K562 (cell line): ENCODE data around the gene B4GALNT2. TPM values are rescaled to one million over a fixed set of nuclear protein-coding genes. Genes with fewer than 3 reads are reported as not detected.
A peak's percentile ranks its signal among the peaks of the same experiment; 100 is the strongest.

Source experiments
- ATAC-seq: fragments of 200-7000 bp; cut with Tn5 transposase; 3 replicates; pipeline ENCODE4 v1.9.1; 2020; ENCODE audit warnings: moderate library complexity
- Bru-seq: library from RNA; stranded (reverse); fragments of 400-500 nt; gene quantifications from one replicate; lab custom pipeline; 2021; lab: Mats Ljungman, UMichigan
- BruChase-seq, 2 experiments: library from RNA; stranded (reverse); fragments of 400-500 nt; gene quantifications; one replicate each; lab custom pipeline; 2021; lab: Mats Ljungman, UMichigan
- BruUV-seq: library from RNA; stranded (reverse); fragments of 400-500 nt; replicated peaks from 2 replicates; lab custom pipeline; 2021; lab: Mats Ljungman, UMichigan
- CTCF ChIA-PET: fragments of 300-600 bp; formaldehyde crosslinking; extraction: SDS; loops from one replicate; lab custom pipeline; 2021; ENCODE audit warnings: low intra/inter-chr PET ratio; lab: Yijun Ruan, JAX
- POLR2A ChIA-PET: fragments of 300-600, 350-650 bp; sonication (Branson Sonifier 250); formaldehyde crosslinking; extraction: SDS; loops from one replicate; lab custom pipeline; 2021; ENCODE audit warnings: antibody characterized with exemption, inconsistent platforms; lab: Yijun Ruan, JAX
- DNase-seq, 4 experiments: peaks; one replicate each; pipeline versions ENCODE4 v3.0.0 to v3.0.0-alpha.2; 2011 to 2018; ENCODE audit warnings: low spot score in 3 of 4, mixed read lengths in 3 of 4; ENCODE audit errors: extremely low read depth in 1 of 4
- FAIRE-seq: peaks from 2 replicates; lab custom pipeline; 2011; peaks lifted over from hg19 to GRCh38; lab: Jason Lieb, UNC
- H2AFZ ChIP-seq: 2 replicates; pipeline ENCODE4 v1.6.0; 2011; ENCODE audit warnings: low read depth, low read length, control low read depth, inconsistent platforms
- H3K27ac ChIP-seq: fragments of 200-600 bp; 3 replicates; pipeline ENCODE4 v1.8.0; 2011; ENCODE audit warnings: low read depth, mild to moderate bottlenecking, control low read depth, inconsistent platforms, low read length, moderate library complexity, mixed read lengths; ENCODE audit errors: extremely low read depth
- H3K27me3 ChIP-seq, 2 experiments: fragments of 300-600 bp in 1 of 2; 2 replicates in 1 of 2; 3 replicates in 1 of 2; pipeline versions ENCODE4 v1.6.0 to v1.8.0; 2011; ENCODE audit warnings: inconsistent platforms in 2 of 2, low read length in 2 of 2, mild to moderate bottlenecking in 1 of 2, mixed read lengths in 1 of 2, moderate library complexity in 1 of 2; ENCODE audit not compliant: control insufficient read depth in 2 of 2, insufficient read depth in 2 of 2
- H3K36me3 ChIP-seq: fragments of 300-600 bp; 3 replicates; pipeline ENCODE4 v1.8.0; 2011; ENCODE audit warnings: mild to moderate bottlenecking, low read length, inconsistent platforms; ENCODE audit not compliant: control insufficient read depth, insufficient read depth
- H3K4me1 ChIP-seq, 2 experiments: fragments of 200-600 bp in 1 of 2; replicated peaks in 1 of 2; 2 replicates in 1 of 2; 3 replicates in 1 of 2; pipeline versions ENCODE4 v1.5.1 to v1.8.0; 2011; ENCODE audit warnings: inconsistent platforms in 2 of 2, low read length in 2 of 2, mild to moderate bottlenecking in 1 of 2, mixed read lengths in 1 of 2, moderate library complexity in 1 of 2; ENCODE audit not compliant: control insufficient read depth in 2 of 2, insufficient read depth in 2 of 2
- H3K4me2 ChIP-seq: 2 replicates; pipeline ENCODE4 v1.6.1; 2011; ENCODE audit warnings: low read length, control low read depth, inconsistent platforms, mixed read lengths; ENCODE audit not compliant: insufficient read depth
- H3K4me3 ChIP-seq: fragments of 200-600 bp; sonication (generic), shearing (Covaris generic); 2 replicates; pipeline ENCODE4 v1.5.1; 2016; ENCODE audit warnings: control low read depth, inconsistent platforms
- H3K79me2 ChIP-seq: fragments of 200-600 bp; 3 replicates; pipeline ENCODE4 v1.8.0; 2011; ENCODE audit warnings: low read length, inconsistent platforms; ENCODE audit not compliant: control insufficient read depth, insufficient read depth
- H3K9ac ChIP-seq, 2 experiments: 2 replicates each; pipeline versions ENCODE4 v1.6.0 to v1.6.1; 2011; ENCODE audit warnings: low read depth in 2 of 2, low read length in 2 of 2, control low read depth in 1 of 2, inconsistent platforms in 1 of 2, mild to moderate bottlenecking in 1 of 2, mixed read lengths in 1 of 2; ENCODE audit not compliant: insufficient read depth in 1 of 2
- H3K9me1 ChIP-seq: one replicate; pipeline ENCODE4 v1.6.0; 2011; ENCODE audit warnings: inconsistent platforms, mild to moderate bottlenecking, low read length, moderate library complexity; ENCODE audit not compliant: control insufficient read depth, insufficient read depth
- H3K9me3 ChIP-seq: replicated peaks from 2 replicates; pipeline ENCODE4 v1.5.1; 2011; ENCODE audit warnings: low read depth, low read length, inconsistent platforms; ENCODE audit not compliant: control insufficient read depth, insufficient read depth
- H4K20me1 ChIP-seq: replicated peaks from 2 replicates; pipeline ENCODE4 v1.6.1; 2011; ENCODE audit warnings: low read length, inconsistent platforms, mixed read lengths; ENCODE audit not compliant: control insufficient read depth, insufficient read depth
- ARHGAP35 ChIP-seq: fragments of 450-650 bp; IDR thresholded peaks from 2 replicates; pipeline ENCODE4 v1.6.1; 2018; ENCODE audit not compliant: partially characterized antibody
- CREB3L1 ChIP-seq: fragments of 450-650 bp; IDR thresholded peaks from 2 replicates; pipeline ENCODE4 v1.6.1; 2014; ENCODE audit warnings: low read depth, mild to moderate bottlenecking, moderate library complexity, borderline replicate concordance
- HNRNPLL ChIP-seq: fragments of 200-400 bp; formaldehyde crosslinking; IDR thresholded peaks from 2 replicates; pipeline ENCODE4 v1.6.1; 2017; ENCODE audit warnings: low read length, low read depth, mild to moderate bottlenecking; ENCODE audit not compliant: poor library complexity, severe bottlenecking
- IFI16 ChIP-seq: fragments of 250-450 bp; sonication (Bioruptor Pico); IDR thresholded peaks from 2 replicates; pipeline ENCODE4 v2.1.2; 2022; ENCODE audit warnings: mild to moderate bottlenecking, inconsistent platforms
- RBM22 ChIP-seq: fragments of 200-400 bp; formaldehyde crosslinking; IDR thresholded peaks from 2 replicates; pipeline ENCODE4 v1.6.1; 2018; ENCODE audit warnings: low read length, low read depth; ENCODE audit not compliant: poor library complexity, severe bottlenecking
- ZFX ChIP-seq: sonication (generic); formaldehyde crosslinking; IDR thresholded peaks from 2 replicates; pipeline ENCODE4 v1.8.0; 2022; ENCODE audit warnings: mild to moderate bottlenecking, missing genetic modification reagents, moderate library complexity
- ZNF174 ChIP-seq: fragments of 250-450 bp; sonication (Bioruptor Pico); IDR thresholded peaks from 2 replicates; pipeline ENCODE4 v1.4.0; 2020; ENCODE audit warnings: mild to moderate bottlenecking
- ZNF347 ChIP-seq: fragments of 450-650 bp; formaldehyde crosslinking; IDR thresholded peaks from 2 replicates; pipeline ENCODE4 v1.4.0; 2020; ENCODE audit warnings: low read depth, mild to moderate bottlenecking, moderate library complexity
- ZNF436 ChIP-seq: fragments of 250-450, 450-650 bp; sonication (Bioruptor Pico); formaldehyde crosslinking; IDR thresholded peaks from 2 replicates; pipeline ENCODE4 v1.7.0; 2020; ENCODE audit warnings: mild to moderate bottlenecking
- ZNF668 ChIP-seq: fragments of 250-450 bp; sonication (Bioruptor Pico); IDR thresholded peaks from 2 replicates; pipeline ENCODE4 v1.8.0; 2022; ENCODE audit warnings: mild to moderate bottlenecking, inconsistent platforms
- WGBS: fragments of 100-300 bp; shearing (Covaris generic); methylation state at CpG from one replicate; pipeline ENCODE4 v1.1.6; 2016; ENCODE audit warnings: low coverage, mixed read lengths; ENCODE audit not compliant: insufficient coverage; ENCODE audit errors: missing lambda C conversion rate; 5-methylcytosine and 5-hydroxymethylcytosine counted together
- in situ Hi-C: fragments of 300-500 bp; cut with MboI; formaldehyde crosslinking; loops from 4 replicates; pipeline ENCODE4 v1.15.0; 2018; ENCODE audit warnings: inconsistent platforms, mixed read lengths
- intact Hi-C: fragments of 100-400 bp; cut with micrococcal nuclease; formaldehyde crosslinking; loops from 2 replicates; pipeline ENCODE4 v1.14.2; 2022
- long read RNA-seq, 3 experiments: library from polyadenylated mRNA in 2 of 3; library from RNA in 1 of 3; unstranded in 2 of 3; stranded (forward) in 1 of 3; transcript quantifications; one replicate each; pipeline ENCODE4 v2.0.0, GENCODE V29; 2019 to 2022
- polyA minus RNA-seq, 3 experiments: library from RNA; depleted of rRNA, polyadenylated mRNA; stranded (reverse); fragments of >200 nt; gene quantifications; 2 replicates each; pipeline ENCODE4 v1.2.3, GENCODE V29; 2011
- polyA plus RNA-seq, 8 experiments: library from polyadenylated mRNA; depleted of rRNA in 4 of 8; stranded (reverse) in 5 of 8; unstranded in 3 of 8; fragments of >200 nt; fragmentation: Nextera tagmentation in 2 of 8; fragmentation: Illumina TruSeq in 1 of 8; extraction: Ambion mirVana in 2 of 8; extraction: Trizol in 1 of 8; gene quantifications; 2 replicates each; pipeline versions ENCODE4 v1.2.1 to v1.2.3, GENCODE V29; 2011 to 2014; ENCODE audit warnings: inconsistent platforms in 1 of 8, missing spikeins in 1 of 8
- total RNA-seq, 7 experiments: library from RNA; depleted of rRNA in 6 of 7; stranded (reverse); fragments of >200 nt in 6 of 7; fragmentation: Illumina TruSeq in 2 of 7; extraction: Trizol in 2 of 7; gene quantifications; 2 replicates each; pipeline versions ENCODE4 v1.2.1 to v1.2.3, GENCODE V29; 2011 to 2021; ENCODE audit warnings: low replicate concordance in 1 of 7
- TF ChIP-seq, protein P1 (sequence below): fragments of 250-450 bp; sonication (Bioruptor Pico); IDR thresholded peaks from 2 replicates; pipeline ENCODE4 v1.4.0; 2020; ENCODE audit warnings: mild to moderate bottlenecking, moderate library complexity
- TF ChIP-seq, protein P2 (sequence below): fragments of 250-450 bp; sonication (Bioruptor Pico); IDR thresholded peaks from 2 replicates; pipeline ENCODE4 v1.9.0; 2021; ENCODE audit warnings: mild to moderate bottlenecking, inconsistent platforms

B4GALNT2 gene
- total RNA-seq (2011; cell fraction: chromatin; rRNA removed; ENCODE audit: low replicate concordance) = 0.11 TPM in 1 of 2 replicates, not detected in the other
- not detected in 2 replicates for total RNA-seq (2011; cell fraction: nucleolus; rRNA removed)
- 0.07 and 0.08 TPM in 2 replicates for total RNA-seq (2011; cell fraction: nucleoplasm; rRNA removed)
- not detected in 2 replicates for total RNA-seq (2014; rRNA removed)
- not detected in 2 replicates for total RNA-seq (2014; rRNA removed; fragmentation: Illumina TruSeq; extraction: Trizol)
- not detected in 2 replicates for total RNA-seq (2015; rRNA removed; fragmentation: Illumina TruSeq; extraction: Trizol)
- 0.04 TPM in 1 of 2 replicates, not detected in the other for total RNA-seq (2021)
- polyA plus RNA-seq (2011; rRNA removed) = not detected in 2 replicates
- not detected in 2 replicates for polyA plus RNA-seq (2011; cell fraction: cytosol; rRNA removed)
- not detected in 2 replicates for polyA plus RNA-seq (2011; cell fraction: nucleus; rRNA removed)
- not detected in 2 replicates for polyA plus RNA-seq (2012)
- polyA plus RNA-seq (2014; fragmentation: Illumina TruSeq; extraction: Trizol) = not detected in 2 replicates
- not detected for polyA plus RNA-seq (2014; fragmentation: Nextera tagmentation; extraction: Ambion mirVana)
- not detected in 2 replicates for polyA plus RNA-seq (2014; rRNA removed)
- not detected in 2 replicates for polyA minus RNA-seq (2011; rRNA and poly(A)+ RNA removed)
- polyA minus RNA-seq (2011; cell fraction: cytosol; rRNA and poly(A)+ RNA removed) = not detected in 2 replicates
- polyA minus RNA-seq (2011; cell fraction: nucleus; rRNA and poly(A)+ RNA removed) = not detected in 2 replicates
- Bru-seq, nascent RNA = not detected
- BruChase-seq, experiment 1, labeled RNA remaining after a 2-hour chase = percentile 5 among the genes with signal in this experiment
- BruChase-seq, experiment 2, labeled RNA remaining after a 6-hour chase = percentile 2 among the genes with signal in this experiment
- long read RNA-seq, experiment 1 = 0 reads
- long read RNA-seq, experiment 2 = 0 reads
- long read RNA-seq, experiment 3 = 0 reads

DNA sequence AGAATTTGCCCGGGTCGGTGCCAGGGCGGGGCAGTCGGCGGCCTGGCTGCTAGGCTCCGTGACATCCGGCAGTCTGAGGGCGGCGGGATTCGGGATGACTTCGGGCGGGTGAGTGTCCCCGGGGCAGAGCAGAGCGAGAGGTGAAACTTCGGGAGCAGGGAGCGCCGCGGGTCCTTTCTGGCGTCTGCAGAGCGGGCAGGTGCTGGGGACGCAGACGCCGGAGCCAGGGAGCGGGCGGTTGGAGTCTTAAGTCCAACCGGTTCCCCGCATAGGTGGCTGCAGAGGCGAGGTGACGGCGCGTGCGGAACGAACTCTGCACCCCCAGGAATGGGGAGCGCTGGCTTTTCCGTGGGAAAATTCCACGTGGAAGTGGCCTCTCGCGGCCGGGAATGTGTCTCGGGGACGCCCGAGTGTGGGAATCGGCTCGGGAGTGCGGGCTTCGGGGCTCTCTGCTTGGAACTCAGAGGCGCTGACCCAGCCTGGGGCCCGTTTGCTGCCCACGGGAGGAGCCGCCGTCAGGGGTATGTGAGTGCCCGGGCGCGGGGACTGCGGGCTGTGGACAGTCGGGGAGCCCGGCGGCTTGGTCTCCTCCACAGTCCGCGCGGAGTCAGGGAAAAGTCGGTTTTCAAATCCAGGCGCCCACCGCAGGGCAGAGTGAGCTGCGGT is at the start of gene B4GALNT2:
Gene B4GALNT2, plus strand, starts transcription at position 71 of the 666 bp plus-strand sequence. Its CDS starts 24 bp downstream, at position 95.
- in situ Hi-C loops (no loop called here), intact Hi-C loops (no loop called here)
- H3K27ac ChIP-seq = no peak within 1 kb of the TSS
- no peaks in the 10 kb centered on the region for H3K36me3 ChIP-seq
- ChIA-PET CTCF (no interaction called here), POLR2A (no interaction called here)
- H3K9ac ChIP-seq = no peak within 1 kb of the TSS; a peak in 1 of 4 replicates
- H3K4me1 ChIP-seq = peaks cover 0 to 8% of the 10 kb centered on the region in 2 experiments; a peak in 1 of 5 replicates
- H3K27me3 ChIP-seq = peaks cover 23 to 58% of the 10 kb centered on the region in 2 experiments
- FAIRE-seq = no peak
- no peak within 1 kb of the TSS for H3K4me3 ChIP-seq
- BruUV-seq = no TSS peak
- WGBS = 32% methylated on average over 47 of the region's 65 CpGs
- H2AFZ ChIP-seq = no peak within 1 kb of the TSS
- DNase-seq = no peak
- no peak for ATAC-seq
- H4K20me1 ChIP-seq = no peaks in the 10 kb centered on the region
- H3K9me3 ChIP-seq = no peaks in the 10 kb centered on the region
- H3K9me1 ChIP-seq = no peaks in the 10 kb centered on the region
- no peak within 1 kb of the TSS for H3K4me2 ChIP-seq
- H3K79me2 ChIP-seq = no peaks in the 10 kb centered on the region
- no peak for TF ChIP-seq ZNF436 (CRISPR knock-in tag)
- no peak for TF ChIP-seq ZNF347 (CRISPR knock-in tag)
- TF ChIP-seq, protein P1, sequence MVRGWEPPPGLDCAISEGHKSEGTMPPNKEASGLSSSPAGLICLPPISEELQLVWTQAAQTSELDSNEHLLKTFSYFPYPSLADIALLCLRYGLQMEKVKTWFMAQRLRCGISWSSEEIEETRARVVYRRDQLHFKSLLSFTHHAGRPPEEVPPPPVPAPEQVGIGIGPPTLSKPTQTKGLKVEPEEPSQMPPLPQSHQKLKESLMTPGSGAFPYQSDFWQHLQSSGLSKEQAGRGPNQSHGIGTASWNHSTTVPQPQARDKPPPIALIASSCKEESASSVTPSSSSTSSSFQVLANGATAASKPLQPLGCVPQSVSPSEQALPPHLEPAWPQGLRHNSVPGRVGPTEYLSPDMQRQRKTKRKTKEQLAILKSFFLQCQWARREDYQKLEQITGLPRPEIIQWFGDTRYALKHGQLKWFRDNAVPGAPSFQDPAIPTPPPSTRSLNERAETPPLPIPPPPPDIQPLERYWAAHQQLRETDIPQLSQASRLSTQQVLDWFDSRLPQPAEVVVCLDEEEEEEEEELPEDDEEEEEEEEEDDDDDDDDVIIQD (CRISPR knock-in tag) = no peak
- TF ChIP-seq, protein P2, sequence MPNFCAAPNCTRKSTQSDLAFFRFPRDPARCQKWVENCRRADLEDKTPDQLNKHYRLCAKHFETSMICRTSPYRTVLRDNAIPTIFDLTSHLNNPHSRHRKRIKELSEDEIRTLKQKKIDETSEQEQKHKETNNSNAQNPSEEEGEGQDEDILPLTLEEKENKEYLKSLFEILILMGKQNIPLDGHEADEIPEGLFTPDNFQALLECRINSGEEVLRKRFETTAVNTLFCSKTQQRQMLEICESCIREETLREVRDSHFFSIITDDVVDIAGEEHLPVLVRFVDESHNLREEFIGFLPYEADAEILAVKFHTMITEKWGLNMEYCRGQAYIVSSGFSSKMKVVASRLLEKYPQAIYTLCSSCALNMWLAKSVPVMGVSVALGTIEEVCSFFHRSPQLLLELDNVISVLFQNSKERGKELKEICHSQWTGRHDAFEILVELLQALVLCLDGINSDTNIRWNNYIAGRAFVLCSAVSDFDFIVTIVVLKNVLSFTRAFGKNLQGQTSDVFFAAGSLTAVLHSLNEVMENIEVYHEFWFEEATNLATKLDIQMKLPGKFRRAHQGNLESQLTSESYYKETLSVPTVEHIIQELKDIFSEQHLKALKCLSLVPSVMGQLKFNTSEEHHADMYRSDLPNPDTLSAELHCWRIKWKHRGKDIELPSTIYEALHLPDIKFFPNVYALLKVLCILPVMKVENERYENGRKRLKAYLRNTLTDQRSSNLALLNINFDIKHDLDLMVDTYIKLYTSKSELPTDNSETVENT = no peak
- no peak for TF ChIP-seq CREB3L1
- TF ChIP-seq ZFX = no peak
- no peak for TF ChIP-seq IFI16 (CRISPR knock-in tag)
- no peak for TF ChIP-seq HNRNPLL
- no peak for TF ChIP-seq ARHGAP35
- TF ChIP-seq ZNF174 (CRISPR knock-in tag) = no peak
- TF ChIP-seq RBM22 = no peak
- TF ChIP-seq ZNF668 (CRISPR knock-in tag) = no peak
